Effector memory CD4-positive, alpha-beta T cell (primary cell): ENCODE data around the gene IL36RN.

Source experiments
- DNase-seq, 3 donors: peaks; one replicate each; pipeline ENCODE4 v3.0.0-alpha.2; 2020
- H3K27ac ChIP-seq: 2 replicates; pipeline ENCODE4 v1.7.0; 2013; ENCODE audit warnings: mild to moderate bottlenecking, low read length, moderate library complexity; ENCODE audit not compliant: insufficient read depth, poor library complexity, severe bottlenecking
- H3K27me3 ChIP-seq: replicated peaks from 2 replicates; pipeline ENCODE4 v1.7.0; 2013; ENCODE audit warnings: mild to moderate bottlenecking, low read length; ENCODE audit not compliant: insufficient read depth, control insufficient read depth, poor library complexity, severe bottlenecking
- H3K36me3 ChIP-seq: 2 replicates; pipeline ENCODE4 v1.7.0; 2013; ENCODE audit warnings: mild to moderate bottlenecking, low read length, moderate library complexity; ENCODE audit not compliant: control insufficient read depth, insufficient read depth
- H3K4me1 ChIP-seq: 2 replicates; pipeline ENCODE4 v1.7.0; 2013; ENCODE audit warnings: low read length, mild to moderate bottlenecking; ENCODE audit not compliant: control insufficient read depth, insufficient read depth, poor library complexity, severe bottlenecking
- H3K4me3 ChIP-seq: 2 replicates; pipeline ENCODE4 v1.7.0; 2013; ENCODE audit warnings: low read length, low read depth, mild to moderate bottlenecking; ENCODE audit not compliant: insufficient read depth, poor library complexity, severe bottlenecking
- H3K9me3 ChIP-seq: 2 replicates; pipeline ENCODE4 v1.7.0; 2013; ENCODE audit warnings: mild to moderate bottlenecking, low read length, moderate library complexity; ENCODE audit not compliant: control insufficient read depth

The IL36RN gene

DNA sequence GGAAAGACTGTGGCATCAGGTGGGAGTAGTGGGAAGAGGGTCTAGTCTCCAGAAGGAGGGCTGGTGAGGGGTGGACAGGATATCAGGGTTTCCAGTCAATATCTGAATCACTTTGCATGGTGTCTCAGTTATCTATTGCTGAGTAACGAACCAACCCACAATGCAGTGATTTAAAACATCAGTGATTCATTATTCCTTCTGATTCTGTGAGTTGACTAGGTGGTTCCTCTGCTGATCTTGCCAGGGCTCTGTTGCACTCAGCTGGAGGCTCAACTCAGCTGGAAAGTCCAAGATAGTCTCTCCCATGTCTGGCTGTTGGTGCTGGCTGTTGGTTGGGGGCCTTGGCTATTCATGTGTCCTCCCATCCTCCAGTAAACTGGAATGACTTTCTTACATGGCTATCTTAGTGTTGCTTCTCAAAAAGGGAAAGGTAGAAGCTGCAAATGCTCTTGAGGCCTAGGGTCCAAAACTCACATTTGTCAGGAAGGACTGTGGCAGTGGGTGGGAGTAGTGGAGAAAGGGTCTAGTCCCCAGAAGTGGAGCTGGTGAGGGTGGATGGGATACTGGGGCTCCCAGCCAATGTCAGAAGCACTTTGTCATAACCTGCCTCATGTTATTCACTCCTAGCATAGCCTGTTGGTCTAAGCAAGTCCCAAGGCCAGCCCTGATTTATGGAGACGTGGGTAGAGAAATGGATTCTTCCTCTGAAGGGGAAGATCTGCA is 22.7 kb downstream of the IL36RN start:
- no peak overlapping the region for H3K4me3 ChIP-seq
- no peaks in the 10 kb centered on the region for H3K27me3 ChIP-seq
- H3K4me1 ChIP-seq = no peaks in the 10 kb centered on the region
- H3K9me3 ChIP-seq = no peaks in the 10 kb centered on the region
- DNase-seq = no peak
- no peaks in the 10 kb centered on the region for H3K36me3 ChIP-seq
- no peak overlapping the region for H3K27ac ChIP-seq

DNA sequence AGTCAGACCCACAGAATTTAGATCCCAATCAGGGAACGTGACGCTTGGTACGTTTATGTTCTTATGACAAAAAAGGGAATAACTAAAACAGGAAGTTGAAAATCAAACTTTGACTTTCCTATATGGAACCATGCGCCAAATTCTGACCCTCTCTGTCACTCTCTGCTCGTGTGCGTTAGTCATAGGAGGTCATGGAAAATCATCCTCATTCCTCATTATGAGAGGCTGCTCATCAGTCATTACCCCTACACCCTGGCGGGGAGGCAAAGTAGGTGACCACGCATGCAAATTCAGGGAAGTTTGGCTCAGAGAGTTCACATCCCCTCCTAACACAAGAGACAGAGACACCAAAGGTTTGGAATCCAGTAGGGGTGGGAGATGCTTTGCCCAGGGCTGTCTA is 24.3 kb downstream of the IL36RN start:
- Histone ChIP-seq H3K9me3 (no peaks in the 10 kb centered on the region), H3K27ac (no peak overlapping the region), H3K4me3 (no peak overlapping the region), H3K4me1 (no peaks in the 10 kb centered on the region), H3K27me3 (no peaks in the 10 kb centered on the region), H3K36me3 (no peaks in the 10 kb centered on the region)
- no peak for DNase-seq

DNA sequence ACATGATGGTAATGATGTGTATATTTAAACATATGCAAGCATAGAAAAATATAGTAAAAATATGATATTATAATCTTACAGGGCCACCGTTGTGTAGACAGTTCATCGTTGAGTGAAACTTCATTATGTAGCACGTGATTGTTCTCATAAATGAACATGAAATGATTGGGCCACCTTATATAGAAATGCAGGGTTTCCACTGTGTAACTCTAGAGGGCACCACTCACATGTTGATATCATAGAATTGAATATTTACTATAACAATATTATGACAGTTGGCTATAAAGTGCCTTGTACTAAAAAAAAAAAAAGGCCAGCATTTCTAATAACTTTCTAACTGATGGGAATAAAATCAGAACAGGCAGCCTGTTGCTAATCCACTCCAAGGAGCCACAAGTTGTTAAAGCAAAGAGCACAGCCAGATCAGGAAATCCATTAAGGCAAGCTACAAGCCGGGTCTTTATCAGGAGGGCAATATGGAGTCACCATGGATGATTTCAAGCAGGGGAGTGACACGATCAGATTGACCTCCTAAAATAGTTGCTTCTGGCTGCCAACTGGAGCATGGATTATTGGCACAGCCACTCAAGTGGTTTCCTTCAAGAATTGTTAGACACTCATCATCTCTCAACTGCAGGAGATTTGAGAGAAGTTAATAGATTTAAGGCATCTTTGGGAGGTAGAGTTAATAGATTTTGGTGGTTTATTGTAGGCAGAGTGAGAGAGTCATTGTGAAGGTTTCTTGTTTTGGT is 25.4 kb downstream of the IL36RN start:
- DNase-seq = no peak
- Histone ChIP-seq H3K4me3 (no peak overlapping the region), H3K27ac (no peak overlapping the region), H3K4me1 (no peaks in the 10 kb centered on the region), H3K36me3 (no peaks in the 10 kb centered on the region), H3K9me3 (no peaks in the 10 kb centered on the region), H3K27me3 (no peaks in the 10 kb centered on the region)

DNA sequence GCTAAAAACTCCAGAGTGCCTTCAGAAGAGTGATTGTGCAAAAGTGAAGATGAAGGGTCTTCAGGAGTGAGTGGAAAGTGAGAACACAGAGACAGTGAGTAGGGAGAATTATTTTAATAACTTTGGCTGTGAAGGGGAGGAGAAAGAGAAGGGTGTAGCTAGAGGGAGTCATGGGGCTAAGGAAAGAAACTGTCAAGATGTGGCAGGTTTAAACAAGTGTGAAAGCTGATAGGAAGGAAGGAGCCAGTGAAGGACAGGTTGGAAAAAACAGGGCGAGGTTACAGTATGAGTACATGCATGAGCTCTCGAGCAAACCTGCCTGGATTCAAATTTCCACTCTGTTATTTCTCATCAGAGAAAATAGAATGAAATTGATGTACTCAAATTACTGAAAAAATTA is 26.5 kb downstream of the IL36RN start:
- Histone ChIP-seq H3K9me3 (no peaks in the 10 kb centered on the region), H3K4me1 (no peaks in the 10 kb centered on the region), H3K36me3 (no peaks in the 10 kb centered on the region), H3K4me3 (no peak overlapping the region), H3K27me3 (no peaks in the 10 kb centered on the region), H3K27ac (no peak overlapping the region)
- no peak for DNase-seq

DNA sequence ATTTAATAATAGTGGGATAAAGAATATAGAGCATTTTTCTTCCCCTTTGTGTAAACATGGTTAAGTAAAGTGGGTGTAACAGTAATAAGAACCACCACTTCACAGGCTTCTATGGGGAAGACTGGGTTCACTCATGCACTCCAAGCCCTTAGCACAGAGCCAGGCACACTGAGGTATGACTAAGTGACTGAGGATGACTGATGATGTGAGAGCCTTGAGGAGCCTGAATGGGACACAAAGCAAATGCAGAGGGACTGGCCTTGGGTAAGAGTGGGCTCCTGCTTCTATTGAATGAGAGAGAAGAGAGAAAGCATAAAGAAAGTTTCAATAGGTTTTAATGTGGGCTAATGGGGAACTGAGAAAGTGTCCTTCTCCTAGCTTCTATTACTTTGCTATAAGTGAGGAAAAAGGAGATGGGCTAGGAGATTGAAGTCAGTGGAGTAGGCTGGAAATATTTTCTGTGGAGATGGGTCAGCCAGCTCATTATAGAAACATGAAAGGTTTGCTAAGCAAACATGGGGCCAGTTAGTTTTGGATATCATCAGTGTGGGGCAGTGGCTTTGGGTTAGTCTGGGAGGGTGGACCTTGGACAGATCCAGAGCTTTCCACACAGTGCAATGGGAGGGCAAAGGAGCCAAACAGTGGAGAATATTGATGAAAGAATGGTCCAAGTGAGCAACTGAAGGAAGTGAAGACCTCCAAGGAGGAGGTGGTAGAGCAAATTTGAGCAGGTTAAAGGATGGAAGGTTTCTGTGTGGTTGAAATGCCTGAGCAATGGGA is 29.4 kb downstream of the IL36RN start:
- no peaks in the 10 kb centered on the region for H3K36me3 ChIP-seq
- H3K4me1 ChIP-seq = no peaks in the 10 kb centered on the region
- no peaks in the 10 kb centered on the region for H3K9me3 ChIP-seq
- DNase-seq = no peak
- no peaks in the 10 kb centered on the region for H3K27me3 ChIP-seq
- no peak overlapping the region for H3K27ac ChIP-seq
- no peak overlapping the region for H3K4me3 ChIP-seq

DNA sequence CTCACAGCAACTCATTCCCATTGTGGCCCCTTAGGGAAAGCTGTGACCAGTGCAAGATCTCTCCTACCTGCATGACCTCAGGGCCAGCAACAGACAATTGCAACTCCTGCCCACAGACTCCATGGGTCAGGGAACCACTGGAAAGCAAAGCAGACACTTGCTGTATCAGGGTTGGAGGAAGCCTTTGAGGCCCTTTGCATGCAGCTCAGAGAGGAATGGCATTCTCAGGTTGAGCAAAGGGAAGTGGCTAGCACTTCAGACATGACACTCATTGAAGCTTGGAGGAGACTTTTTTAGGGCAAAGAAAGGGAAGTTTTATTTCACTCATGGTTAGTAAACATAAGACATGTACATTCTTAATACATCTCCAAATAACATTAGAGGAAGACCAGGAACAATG is 30.9 kb downstream of the IL36RN start:
- Histone ChIP-seq H3K4me3 (no peak overlapping the region), H3K36me3 (no peaks in the 10 kb centered on the region), H3K4me1 (no peaks in the 10 kb centered on the region), H3K27me3 (no peaks in the 10 kb centered on the region), H3K27ac (no peak overlapping the region), H3K9me3 (no peaks in the 10 kb centered on the region)
- DNase-seq = no peak

DNA sequence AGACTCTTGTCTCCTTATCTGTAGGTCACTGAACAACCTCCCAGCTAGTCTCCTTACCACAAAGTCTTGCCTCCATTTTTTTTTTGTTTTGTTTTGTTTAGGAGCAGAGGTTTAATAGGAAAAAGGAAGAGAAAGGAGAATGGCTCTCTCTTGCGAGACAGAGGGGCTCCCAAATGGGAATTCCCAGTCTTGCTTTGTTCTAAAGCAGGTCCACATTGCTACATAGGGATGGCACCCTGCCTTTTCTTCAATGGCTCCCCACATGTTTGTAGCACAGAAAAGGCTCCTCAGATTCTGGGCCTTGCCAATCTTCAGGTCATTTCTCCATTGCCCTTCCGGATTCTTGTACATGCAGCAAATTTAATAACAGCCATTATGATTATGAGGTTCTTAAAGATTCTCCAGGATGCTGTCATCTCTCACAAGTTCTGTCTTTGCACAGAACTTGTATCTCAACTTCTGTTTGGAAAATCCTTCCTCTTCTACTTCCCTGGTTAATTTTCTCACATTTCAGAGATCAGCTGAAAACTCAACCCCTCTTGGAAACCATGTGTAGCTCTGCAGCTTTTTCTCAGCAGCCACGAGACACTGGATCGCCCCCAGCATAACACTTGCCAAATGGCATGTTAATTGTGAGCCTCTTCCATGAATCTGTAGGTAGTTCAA is 32.4 kb downstream of the IL36RN start:
- Histone ChIP-seq H3K9me3 (no peaks in the 10 kb centered on the region), H3K4me1 (no peaks in the 10 kb centered on the region), H3K36me3 (no peaks in the 10 kb centered on the region), H3K27me3 (no peaks in the 10 kb centered on the region), H3K4me3 (no peak overlapping the region), H3K27ac (no peak overlapping the region)
- DNase-seq = no peak

DNA sequence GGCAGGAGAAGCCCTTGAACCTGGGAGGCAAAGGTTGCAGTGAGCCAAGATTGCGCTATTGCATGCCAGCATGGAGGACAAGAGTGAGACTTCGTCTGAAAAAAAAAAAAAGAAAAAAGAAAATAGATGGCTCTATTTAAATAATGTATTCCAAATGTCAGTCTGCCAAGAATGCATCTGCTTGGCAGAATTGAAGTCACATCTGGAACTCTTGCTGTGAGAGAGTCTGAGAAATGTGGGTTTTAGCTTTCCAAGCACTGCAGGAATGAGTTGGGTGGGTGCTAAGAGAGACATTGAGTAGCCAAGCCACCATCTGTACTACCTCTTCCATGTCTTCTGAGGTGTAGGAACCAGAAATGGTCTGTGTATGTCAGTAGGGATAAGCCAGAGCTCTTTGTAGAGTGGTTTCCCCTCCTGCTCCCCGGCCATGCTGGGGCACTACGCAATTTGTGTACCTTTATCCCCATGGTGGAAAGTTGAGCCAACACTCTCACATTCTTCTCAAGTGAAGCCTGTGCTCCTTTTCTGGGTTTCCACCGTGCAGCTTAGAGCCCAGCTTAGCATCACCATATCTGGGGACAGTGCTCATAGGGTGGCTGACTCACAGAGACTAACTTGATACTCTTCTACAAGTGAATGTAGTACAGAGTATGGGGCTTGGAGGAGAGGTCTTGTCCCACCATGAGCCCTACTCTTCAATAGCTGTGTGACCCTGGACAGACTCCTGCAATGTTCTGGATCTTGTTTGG is 34.0 kb downstream of the IL36RN start:
- Histone ChIP-seq H3K4me1 (no peaks in the 10 kb centered on the region), H3K27me3 (no peaks in the 10 kb centered on the region), H3K27ac (no peak overlapping the region), H3K36me3 (no peaks in the 10 kb centered on the region), H3K9me3 (no peaks in the 10 kb centered on the region), H3K4me3 (no peak overlapping the region)
- DNase-seq = no peak

DNA sequence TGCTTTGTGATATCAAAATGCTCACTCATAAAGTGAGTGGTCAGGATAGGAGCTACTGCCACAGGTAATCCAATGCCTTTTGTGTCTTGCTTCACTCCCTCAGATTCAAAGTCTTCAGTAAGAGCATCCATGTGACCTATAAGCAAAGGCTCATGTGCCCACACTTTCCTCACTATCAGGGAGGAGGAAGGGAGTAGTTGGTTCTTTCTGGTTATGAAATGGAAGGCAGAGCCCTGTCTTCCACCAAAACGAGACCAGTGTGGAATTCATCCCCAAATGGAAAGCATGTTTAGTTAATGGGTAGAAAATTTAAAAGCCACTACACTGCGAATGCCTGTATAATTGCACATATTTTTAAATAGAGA is 34.6 kb downstream of the IL36RN start:
- Histone ChIP-seq H3K4me3 (no peak overlapping the region), H3K27ac (no peak overlapping the region), H3K27me3 (no peaks in the 10 kb centered on the region), H3K4me1 (no peaks in the 10 kb centered on the region), H3K9me3 (no peaks in the 10 kb centered on the region), H3K36me3 (no peaks in the 10 kb centered on the region)
- DNase-seq = no peak
